Midbrain (tissue), 1 donor: ENCODE results near the gene CNPY2.
"Not testable (repeated sequence)": the region's sequence is repeated elsewhere in the genome, so short reads cannot be mapped to it uniquely, and the experiment has no call there.

Source experiments
- DNase-seq: peaks from one replicate; lab custom pipeline; 2025; lab: John Stamatoyannopoulos, UW

Gene CNPY2

GRCh38 chr12:56333679-56334489, 18.1 kb upstream of the CNPY2 start, which contains the start of gene PAN2:
TSS of gene PAN2 (minus strand) at chr12:56334000. CDS start at chr12:56333094, 906 bp downstream.
- DNase-seq, result peak; percentile 95

GRCh38 chr12:56333197-56333678, 17.4 kb upstream of the CNPY2 start:
- DNase-seq, result no peak

DNA sequence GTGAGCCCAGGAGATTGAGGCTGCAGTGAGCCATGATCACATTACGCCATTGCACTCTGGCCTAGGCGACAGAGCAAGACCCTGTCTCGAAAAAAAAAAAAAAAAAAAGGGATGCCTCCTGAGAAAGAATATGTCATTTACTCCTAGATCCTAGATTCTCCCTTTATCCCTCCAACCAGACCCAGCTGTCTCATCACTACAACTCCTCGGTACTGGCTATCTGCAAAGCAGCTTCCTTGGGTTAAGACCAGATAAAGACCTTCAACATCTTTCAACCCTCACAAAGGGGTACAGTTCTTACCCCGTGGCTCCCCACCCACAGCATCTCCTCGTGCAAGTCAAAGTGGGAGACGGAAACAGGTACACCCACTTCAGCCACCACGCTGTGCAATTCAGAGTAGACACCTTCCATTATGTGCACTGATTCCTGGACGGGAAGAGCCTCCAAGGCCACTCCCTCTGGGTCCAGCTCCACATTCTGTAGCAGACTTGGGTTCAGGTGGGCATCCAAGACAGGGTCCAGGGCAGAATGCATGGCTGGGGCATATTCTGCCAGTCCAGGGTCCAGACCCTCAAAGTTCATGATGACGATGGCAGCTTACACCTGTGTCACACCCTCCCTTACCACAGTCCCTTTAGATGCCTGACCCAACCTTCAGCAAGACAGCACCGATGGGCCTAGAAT, 16.9 kb upstream of the CNPY2 start:
- DNase-seq, result no peak

DNA sequence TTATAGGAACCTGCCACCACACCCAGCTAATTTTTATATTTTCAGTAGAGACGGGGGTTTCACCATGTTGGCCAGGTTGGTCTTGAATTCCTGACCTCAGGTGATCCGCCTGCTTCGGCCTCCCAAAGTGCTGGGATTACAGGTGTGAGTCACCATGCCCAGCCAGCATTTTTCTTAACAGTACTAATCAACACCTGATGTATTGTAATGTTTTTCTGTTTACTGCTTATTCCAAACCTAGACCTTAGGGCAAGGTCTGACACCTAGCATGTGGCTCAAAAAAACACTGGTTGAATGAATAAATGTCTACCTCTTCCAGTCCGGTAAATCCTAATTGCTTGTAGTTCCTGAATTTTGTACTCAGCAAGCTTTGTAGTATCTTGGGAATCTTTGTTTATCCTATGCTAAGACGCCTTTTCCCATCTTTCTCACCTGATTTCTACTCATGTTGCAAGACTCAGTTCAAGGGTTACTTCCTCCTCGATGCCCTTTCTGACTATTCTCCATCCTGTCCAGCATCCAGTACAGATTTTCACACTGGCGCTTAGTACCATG, 15.2 kb upstream of the CNPY2 start:
- DNase-seq, result no peak

DNA sequence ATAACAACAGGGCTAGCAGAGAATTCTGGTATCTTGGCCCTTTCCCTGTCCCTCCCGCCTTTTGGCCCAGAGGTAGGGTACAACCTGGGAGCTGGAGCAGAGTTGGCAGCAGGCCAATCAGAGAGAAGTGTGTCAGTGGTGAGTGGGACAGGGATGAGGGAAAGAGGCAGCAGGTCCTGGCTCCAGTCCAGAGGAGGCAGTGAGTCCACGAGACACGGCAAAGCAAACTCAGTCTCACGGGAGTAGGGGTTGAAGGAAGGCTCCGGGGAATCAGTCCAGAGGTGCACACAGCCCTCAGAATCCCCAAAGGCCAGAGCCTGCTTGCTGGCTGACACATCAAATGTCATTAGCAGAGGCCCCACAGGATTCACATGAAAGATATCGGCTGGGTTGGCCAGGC, 10.7 kb upstream of the CNPY2 start:
- DNase-seq, result no peak

- DNase-seq, result no peak
Measured at GRCh38 chr12:56326126-56326525, 10.3 kb upstream of the CNPY2 start.

DNA sequence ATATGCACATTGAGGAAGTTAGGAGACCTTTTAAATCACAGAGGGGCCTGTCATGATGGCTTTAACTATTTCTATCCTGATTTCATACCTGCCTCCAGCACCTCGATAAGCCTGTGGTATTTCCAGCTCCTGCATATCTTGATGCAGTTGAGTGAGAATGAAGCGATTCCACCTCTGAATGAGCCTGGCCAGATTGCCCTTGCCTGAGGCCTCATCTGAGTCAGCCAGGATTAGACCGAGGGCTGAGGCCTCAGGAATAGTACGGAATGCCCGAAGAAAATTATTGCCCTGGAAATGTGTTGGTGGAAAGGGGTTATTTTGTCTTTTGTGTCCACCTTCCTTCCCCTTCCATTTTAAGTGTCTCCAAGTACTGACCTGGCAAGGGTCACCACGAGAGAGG, 8.4 kb upstream of the CNPY2 start:
- DNase-seq, result no peak

DNA sequence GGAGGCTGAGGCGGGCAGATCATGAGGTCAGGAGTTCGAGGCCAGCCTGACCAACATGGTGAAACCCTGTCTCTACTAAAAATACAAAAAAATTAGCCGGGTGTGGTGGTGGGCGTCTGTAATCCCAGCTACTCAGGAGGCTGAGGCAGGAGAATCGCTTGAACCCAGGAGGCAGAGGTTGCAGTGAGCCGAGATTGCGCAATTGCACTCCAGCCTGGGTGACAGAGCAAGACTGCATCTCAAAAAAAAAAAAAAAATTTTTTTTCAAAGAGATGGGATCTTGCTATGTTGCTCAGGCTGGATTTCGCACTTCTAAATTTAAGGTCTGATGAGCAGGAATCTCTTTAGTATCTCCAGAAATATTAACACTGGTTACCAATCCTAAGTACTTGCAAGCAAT, 5.8 kb upstream of the CNPY2 start:
- not testable (repeated sequence) for DNase-seq

- no peak for DNase-seq
Measured at GRCh38 chr12:56321027-56321426, 5.2 kb upstream of the CNPY2 start.

- DNase-seq, result no peak
Measured at GRCh38 chr12:56317675-56318074, 1.9 kb upstream of the CNPY2 start.

GRCh38 chr12:56315249-56315621, 553 bp downstream of the CNPY2 start:
- DNase-seq, result peak; percentile 59

DNA sequence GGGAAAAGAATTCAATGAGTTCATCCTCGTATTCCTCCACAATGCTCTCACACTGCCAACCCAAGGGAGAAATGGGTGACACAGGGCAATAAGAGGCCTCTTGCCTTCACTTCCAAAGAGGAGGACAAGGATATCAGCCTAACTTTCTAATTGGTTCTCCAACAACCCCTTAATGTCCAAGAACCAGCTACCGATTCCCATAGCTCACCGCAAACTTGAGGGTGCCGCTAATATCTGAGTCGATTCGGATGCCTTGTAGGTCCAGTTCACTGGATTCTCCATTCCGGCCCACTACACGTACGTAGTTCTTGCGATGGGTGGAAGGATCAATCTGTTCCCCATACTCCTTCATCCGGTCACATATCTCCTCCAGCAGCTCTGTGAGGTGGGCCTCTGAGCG, 4.8 kb downstream of the CNPY2 start:
- no peak for DNase-seq

DNA sequence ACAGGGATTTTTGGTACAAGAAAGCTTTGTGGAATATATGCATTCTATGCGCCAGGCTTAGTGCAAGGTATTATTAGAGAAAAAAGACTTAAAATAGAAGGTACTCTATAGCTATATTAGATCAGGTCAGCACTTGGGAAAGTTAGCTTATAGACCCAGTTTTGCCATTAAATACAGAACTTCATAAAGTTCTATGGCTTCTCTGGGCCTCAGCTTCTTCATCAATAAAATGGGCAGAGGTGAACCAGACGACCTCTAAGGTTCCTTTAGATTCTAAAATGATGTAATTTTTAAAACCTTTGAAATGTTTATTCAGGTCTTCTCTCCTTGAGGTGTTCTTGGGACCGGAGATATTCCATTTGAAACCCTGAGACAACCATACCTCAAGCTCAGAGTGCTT, 7.1 kb downstream of the CNPY2 start:
- no peak for DNase-seq

DNA sequence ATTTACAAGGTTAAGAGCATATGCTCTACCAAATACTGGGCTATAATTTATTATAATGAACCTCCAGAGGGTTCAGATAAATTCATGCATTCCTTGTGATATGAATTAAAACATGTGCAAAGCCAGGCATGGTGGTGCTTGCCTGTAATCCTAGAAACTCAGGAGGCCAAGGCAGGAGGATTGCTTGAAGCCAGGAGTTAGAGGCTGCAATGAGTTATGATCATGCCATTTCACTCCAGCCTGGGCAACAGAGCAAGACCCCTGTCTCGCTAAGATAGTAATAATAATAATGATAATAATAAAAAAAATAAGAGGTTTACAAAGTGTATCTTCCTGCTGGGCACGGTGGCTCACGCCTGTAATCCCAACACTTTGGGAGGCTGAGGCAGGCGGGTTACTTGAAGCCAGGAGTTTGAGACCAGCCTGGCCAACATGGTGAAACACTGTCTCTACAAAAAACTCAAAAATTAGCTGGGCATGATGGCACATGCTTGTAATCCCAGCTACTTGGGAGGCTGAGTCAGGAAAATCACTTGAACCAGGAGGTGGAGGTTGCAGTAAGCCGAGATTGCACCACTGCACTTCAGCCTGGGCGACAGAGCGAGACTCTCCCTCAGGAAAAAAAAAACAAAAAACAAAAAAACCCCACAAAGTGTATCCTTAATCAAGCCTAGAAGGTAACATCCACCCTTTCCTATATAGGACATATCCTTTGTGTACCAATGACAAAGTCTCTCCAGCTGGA, 8.4 kb downstream of the CNPY2 start:
- DNase-seq, result no peak

- DNase-seq, result no peak
Measured at GRCh38 chr12:56304872-56305590, 10.8 kb downstream of the CNPY2 start.

GRCh38 chr12:56304276-56304675, 11.5 kb downstream of the CNPY2 start:
- DNase-seq, result no peak

DNA sequence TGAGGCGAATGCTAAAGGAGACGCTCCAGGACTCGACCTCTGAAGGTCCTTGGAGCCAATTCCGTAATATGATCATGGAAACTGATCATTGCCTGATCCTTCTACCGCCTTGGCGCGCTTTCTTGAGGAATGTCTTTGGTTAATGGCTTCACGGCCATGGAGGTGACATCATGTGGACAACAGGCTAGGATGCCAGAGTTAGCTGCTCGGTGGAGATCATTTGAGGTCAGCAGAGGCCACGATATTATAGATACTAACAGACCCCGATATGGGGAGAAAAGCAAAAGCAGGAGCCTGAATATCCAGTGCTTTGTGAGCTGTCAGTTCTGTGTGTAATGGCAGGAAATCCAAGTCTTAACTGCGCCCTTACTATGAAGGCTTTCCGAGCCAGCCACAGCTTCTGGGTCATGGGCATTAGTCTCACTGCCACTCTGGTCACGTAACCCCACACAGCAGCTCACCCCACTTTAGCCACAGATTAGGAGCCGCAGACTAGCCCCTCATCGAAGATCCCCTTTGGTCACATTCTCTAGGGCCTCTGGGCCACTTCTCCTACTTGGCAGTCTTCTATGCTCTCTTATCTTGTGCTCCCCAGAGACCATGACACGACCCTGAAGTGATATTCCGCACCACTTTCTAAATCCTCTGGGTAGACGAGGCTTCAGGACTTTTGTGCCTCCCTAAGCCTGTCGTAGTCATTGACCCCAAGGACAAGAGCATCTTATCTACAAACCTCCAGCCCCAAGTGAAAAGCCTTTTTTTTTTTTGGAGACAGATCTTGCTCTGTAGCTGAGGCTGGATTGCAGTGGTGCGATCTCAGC, 14.9 kb downstream of the CNPY2 start:
- no peak for DNase-seq

DNA sequence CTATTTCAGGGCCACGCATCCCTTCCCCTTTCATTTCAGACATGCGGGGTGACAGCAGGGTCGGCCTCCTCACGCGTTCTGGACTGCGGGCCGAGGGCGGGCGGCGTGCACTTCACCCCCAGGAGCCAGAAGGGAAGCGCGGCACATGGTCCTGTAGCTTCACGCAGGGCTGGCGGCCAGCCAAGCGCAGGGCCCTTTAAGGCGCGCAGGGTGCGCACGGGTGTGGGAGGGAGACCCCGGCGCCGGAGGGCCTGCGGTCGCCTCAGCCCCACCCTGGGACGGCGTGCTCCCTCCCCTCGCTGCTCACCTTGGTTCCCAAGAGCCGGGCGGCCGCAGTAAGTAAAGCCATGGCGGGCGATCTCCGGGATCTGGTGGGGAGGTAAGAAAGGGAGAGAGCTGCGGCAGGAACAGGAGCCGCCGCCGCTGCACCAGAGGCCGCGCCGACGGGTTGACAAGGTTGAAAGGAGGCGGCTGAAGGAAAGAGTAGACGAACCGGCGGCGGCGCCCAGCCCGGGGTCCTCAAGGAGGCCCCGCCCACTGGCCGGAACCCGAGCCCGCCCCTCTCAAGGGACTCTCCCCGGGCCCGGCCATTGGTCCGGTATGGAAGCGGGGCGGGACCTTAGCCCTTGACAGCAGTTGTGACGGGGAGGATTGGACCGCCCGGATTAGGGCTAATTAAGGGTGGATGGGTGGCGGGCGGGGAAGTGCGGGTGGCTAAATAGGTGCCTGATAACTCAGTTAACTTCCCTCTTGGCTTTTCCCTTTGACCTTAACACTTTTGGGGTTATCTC, 15.7 kb downstream of the CNPY2 start, which contains the start of gene CS:
CS (minus strand) TSS at position 478 of the 791 bp plus-strand sequence; CDS start at position 349, 129 bp downstream.
- peak; percentile 98 for DNase-seq

- no peak for DNase-seq
Measured at GRCh38 chr12:56299308-56299852, 16.4 kb downstream of the CNPY2 start.
